Esophagus muscularis mucosa (tissue), 3 donors: ENCODE results near the gene CCDC187.

ENCODE experiments used
- POLR2A ChIP-seq: fragments of 450-650 bp; IDR thresholded peaks from one replicate; pipeline ENCODE4 v1.6.1; 2017; ENCODE audit warnings: antibody characterized with exemption, moderate library complexity, mild to moderate bottlenecking, low read depth
- TF ChIP-seq, protein P1 (sequence below), 3 experiments: fragments of 200-600 bp in 2 of 3; fragments of 450-650 bp in 1 of 3; sonication (generic) in 2 of 3; IDR thresholded peaks; one replicate each; pipeline ENCODE4 v1.5.1; 2017 to 2019; ENCODE audit warnings: antibody characterized with exemption in 3 of 3, mild to moderate bottlenecking in 2 of 3, moderate library complexity in 1 of 3

DNA sequence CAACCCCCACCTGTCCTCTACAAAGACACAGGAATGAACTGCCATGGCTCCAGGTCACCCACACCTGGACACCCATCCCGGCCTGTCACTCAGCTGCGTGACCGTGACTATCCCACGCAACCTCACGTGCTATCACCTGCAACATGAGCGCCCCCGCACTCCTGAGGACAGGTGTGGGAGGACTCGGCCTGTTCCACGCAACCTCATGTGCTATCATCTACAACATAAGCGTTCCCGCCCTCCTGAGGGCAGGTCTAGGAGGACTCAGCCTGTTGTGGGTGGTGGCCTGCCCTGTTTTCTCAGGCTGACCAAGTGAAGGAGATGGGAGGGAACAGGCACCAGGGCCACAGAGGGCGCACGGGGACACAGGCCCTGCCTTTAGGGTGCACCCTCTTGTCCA lies 62.4 kb downstream of the CCDC187 start:
- no peak for TF ChIP-seq POLR2A
- TF ChIP-seq, protein P1, sequence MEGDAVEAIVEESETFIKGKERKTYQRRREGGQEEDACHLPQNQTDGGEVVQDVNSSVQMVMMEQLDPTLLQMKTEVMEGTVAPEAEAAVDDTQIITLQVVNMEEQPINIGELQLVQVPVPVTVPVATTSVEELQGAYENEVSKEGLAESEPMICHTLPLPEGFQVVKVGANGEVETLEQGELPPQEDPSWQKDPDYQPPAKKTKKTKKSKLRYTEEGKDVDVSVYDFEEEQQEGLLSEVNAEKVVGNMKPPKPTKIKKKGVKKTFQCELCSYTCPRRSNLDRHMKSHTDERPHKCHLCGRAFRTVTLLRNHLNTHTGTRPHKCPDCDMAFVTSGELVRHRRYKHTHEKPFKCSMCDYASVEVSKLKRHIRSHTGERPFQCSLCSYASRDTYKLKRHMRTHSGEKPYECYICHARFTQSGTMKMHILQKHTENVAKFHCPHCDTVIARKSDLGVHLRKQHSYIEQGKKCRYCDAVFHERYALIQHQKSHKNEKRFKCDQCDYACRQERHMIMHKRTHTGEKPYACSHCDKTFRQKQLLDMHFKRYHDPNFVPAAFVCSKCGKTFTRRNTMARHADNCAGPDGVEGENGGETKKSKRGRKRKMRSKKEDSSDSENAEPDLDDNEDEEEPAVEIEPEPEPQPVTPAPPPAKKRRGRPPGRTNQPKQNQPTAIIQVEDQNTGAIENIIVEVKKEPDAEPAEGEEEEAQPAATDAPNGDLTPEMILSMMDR (IDR thresholded peaks at IDR 0.05), result no peak
